HAP-1 (cell line): Measurements from ENCODE around the gene AP3M1.
"Not testable (repeated sequence)": the region's sequence is repeated elsewhere in the genome, so short reads cannot be mapped to it uniquely, and the experiment has no call there.

Source experiments
- DNase-seq, 2 experiments: peaks; one replicate each; pipeline ENCODE4 v3.0.0-alpha.2; 2016 to 2020; ENCODE audit warnings: low spot score in 2 of 2
- H3K27me3 ChIP-seq: fragments of 250-450 bp; sonication (Bioruptor Pico); 2 replicates; pipeline ENCODE4 v1.5.1; 2020; ENCODE audit warnings: low read depth, mild to moderate bottlenecking, moderate library complexity
- H3K36me3 ChIP-seq: fragments of 250-450 bp; sonication (Bioruptor Pico); replicated peaks from 2 replicates; pipeline ENCODE4 v1.5.1; 2020; ENCODE audit warnings: mild to moderate bottlenecking
- H3K4me1 ChIP-seq: fragments of 250-450 bp; sonication (Bioruptor Pico); 2 replicates; pipeline ENCODE4 v1.5.1; 2020; ENCODE audit warnings: mild to moderate bottlenecking
- H3K4me3 ChIP-seq: fragments of 250-450 bp; sonication (Bioruptor Pico); 2 replicates; pipeline ENCODE4 v1.5.1; 2020; ENCODE audit warnings: mild to moderate bottlenecking, moderate library complexity
- H3K9me3 ChIP-seq: fragments of 250-450 bp; sonication (Bioruptor Pico); 2 replicates; pipeline ENCODE4 v1.5.1; 2020; ENCODE audit warnings: mild to moderate bottlenecking, moderate library complexity
- in situ Hi-C: fragments of 300-500 bp; cut with MboI; formaldehyde crosslinking; loops from 3 replicates; pipeline ENCODE4 v1.14.3; 2020; ENCODE audit warnings: low sequenced_read_pairs, inconsistent platforms, mixed read lengths

AP3M1 gene

DNA sequence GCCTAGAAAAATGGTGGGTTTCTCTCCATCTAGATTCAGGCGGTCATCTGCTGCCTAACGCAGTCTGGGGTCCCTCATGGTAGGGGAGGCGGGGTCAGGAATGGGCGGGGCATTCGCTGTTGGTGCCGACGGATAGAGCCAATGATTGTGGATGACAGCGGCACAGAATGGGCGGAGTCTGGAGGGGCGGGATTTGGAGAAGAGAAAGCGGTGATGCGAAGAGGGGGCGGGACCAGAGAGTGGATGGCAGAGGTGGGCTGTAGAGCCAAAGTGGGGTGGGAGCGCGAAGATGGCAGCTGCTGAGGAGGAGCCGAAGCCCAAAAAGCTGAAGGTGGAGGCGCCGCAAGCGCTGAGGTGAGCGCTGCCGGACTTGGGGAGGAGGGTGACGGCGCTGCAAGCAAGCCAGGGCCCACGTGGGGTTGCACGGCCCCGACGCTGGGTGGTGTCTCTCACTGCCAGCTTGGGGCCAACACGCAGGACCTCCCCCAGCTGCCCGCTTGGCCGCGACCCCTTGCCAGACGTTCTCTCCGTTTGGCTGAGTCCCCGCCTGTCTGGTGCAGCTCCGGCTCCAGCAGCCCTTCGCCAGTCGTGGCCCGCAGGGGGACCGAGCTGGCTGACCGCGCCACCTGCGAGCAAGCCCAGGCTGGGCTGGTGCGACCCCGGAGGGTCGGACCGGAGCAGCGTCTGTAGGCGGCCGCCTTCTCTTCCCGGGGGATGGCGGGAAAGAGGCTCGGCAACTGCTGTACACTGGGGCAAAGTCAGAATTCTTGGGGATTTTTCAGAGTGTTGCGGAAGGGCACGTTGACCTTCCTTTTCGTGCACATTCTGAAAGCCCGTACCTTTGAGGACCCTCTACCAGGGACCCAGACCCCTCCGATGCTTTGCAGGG is 606 bp upstream of the AP3M1 start, which contains the start of gene ADK:
TSS of gene ADK (plus strand) at position 232 of the 889 bp plus-strand sequence. CDS start at position 290, 58 bp downstream.
- Histone ChIP-seq H3K4me3 (peak within 1 kb of the TSS; percentile 78), H3K27me3 (no peaks in the 10 kb centered on the region), H3K36me3 (no peaks in the 10 kb centered on the region; the same call in none of the 2 replicates), H3K9me3 (no peaks in the 10 kb centered on the region), H3K4me1 (peaks cover 25% of the 10 kb centered on the region)
- in situ Hi-C loops: no loop called here
- peak; percentile 96 to 100 for DNase-seq

DNA sequence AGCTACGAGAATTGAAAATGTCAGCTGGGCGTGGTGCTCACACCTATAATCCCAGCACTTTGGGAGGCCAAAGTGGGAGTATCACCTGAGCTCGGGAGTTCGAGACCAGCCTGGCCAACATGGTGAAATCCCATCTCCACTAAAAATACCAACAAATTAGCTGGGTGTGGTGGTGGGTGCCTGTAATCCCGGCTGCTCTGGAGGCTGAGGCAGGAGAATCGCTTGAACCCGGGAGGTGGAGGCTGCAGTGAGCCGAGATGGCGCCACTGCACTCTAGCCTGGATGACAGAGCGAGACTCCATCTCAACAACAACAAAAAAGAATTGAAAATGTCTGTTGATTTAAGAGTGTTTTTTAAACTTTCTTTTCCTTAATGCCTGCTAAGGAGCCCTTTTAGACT is 3.6 kb downstream of the AP3M1 start:
- in situ Hi-C loops, H3K9me3 ChIP-seq, DNase-seq, H3K36me3 ChIP-seq, H3K4me3 ChIP-seq, H3K27me3 ChIP-seq: not testable (repeated sequence)
- H3K4me1 ChIP-seq: peaks cover 20% of the 10 kb centered on the region

DNA sequence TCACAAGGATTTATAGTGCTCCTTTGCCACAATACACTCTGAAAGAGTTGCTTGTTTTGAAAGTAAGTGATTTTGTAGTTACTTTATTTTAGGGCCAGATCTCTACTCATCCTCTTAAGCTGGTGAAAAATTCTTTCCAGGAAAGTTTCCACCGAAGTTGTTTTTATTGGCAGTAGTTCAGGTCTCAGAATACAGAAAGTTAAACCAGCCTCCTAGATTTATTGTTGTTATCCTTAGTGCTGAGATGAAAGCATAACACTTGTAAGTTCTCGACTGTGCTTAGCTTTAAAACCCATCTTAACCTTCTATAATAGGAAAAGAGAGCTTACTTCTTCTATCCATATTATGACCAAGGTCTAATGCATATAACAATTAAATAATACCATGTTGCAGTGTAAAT is 5.5 kb downstream of the AP3M1 start:
- in situ Hi-C loops: no loop called here
- Histone ChIP-seq H3K27me3 (no peaks in the 10 kb centered on the region), H3K4me3 (no peak overlapping the region), H3K36me3 (no peaks in the 10 kb centered on the region; the same call in none of the 2 replicates), H3K4me1 (peaks cover 17% of the 10 kb centered on the region), H3K9me3 (no peaks in the 10 kb centered on the region)
- DNase-seq: no peak

DNA sequence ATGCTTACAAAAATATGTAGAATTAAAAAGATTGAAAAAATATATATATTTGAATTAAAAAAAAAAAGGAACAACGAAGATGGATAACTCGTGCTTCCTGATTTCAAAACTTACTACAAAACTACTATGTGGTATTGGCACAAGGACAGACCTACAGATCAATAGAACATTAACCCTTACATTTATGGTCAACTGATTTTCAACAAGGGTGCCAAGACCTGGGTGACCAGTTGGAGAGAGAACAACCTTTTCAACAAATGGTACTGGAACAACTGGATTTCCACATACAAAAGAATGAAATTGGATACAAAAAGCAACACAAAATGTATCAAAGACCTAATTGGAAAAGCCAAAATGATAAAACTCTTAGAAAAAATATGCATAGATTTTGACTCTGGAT is 10.1 kb downstream of the AP3M1 start:
- in situ Hi-C loops: no loop called here

DNA sequence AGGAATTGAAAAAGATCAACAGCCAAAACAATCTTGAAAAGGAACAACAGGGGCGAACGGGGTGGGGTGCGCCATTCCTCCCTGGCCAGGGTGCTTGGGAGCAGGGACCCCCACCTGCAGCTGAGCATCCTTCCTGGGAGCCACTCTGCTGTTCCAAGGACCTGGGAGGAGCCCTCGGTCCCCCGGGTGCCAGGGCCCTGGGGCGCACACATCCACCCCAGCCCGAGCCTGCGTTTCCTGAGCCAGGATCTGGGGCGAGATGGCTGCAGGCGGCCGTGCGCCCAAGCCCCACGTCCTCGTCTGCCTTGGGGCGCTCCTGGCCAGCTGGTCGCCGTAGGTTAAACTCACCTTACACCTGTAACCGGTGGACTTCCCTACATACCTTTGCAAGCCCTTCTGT is 10.6 kb downstream of the AP3M1 start:
- Histone ChIP-seq H3K4me1 (no peaks in the 10 kb centered on the region), H3K9me3 (no peaks in the 10 kb centered on the region), H3K36me3 (peaks cover 26% of the 10 kb centered on the region), H3K27me3 (no peaks in the 10 kb centered on the region), H3K4me3 (no peak overlapping the region)
- in situ Hi-C loops: no loop called here
- no peak for DNase-seq

More for the DNA sequence above, 10.1 kb downstream of the AP3M1 start:
- Histone ChIP-seq H3K27me3 (no peaks in the 10 kb centered on the region), H3K4me3 (no peak overlapping the region), H3K4me1 (peaks cover 4% of the 10 kb centered on the region), H3K9me3 (no peaks in the 10 kb centered on the region), H3K36me3 (peaks cover 22% of the 10 kb centered on the region)
- no peak for DNase-seq

DNA sequence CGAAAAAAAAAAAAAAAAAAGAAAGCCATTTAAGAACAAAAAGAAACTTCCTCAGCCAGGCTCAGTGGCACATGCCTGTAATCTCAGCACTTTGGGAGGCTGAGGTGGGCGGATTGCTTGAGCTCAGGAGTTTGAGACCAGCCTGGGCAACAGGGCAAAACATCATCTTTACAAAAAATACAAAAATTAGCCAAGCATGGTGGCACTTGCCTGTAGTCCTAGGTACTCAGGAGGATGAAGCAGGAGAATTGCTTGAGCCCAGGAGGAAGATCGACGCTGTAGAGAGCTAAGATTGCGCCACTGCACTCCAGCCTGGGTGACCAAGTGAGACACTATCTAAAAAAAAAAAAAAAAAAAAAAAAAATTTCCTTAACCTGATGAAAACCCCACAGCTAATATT is 12.0 kb downstream of the AP3M1 start:
- H3K4me1 ChIP-seq, in situ Hi-C loops, H3K27me3 ChIP-seq, H3K9me3 ChIP-seq, H3K4me3 ChIP-seq, DNase-seq: not testable (repeated sequence)
- peaks cover 36% of the 10 kb centered on the region for H3K36me3 ChIP-seq

DNA sequence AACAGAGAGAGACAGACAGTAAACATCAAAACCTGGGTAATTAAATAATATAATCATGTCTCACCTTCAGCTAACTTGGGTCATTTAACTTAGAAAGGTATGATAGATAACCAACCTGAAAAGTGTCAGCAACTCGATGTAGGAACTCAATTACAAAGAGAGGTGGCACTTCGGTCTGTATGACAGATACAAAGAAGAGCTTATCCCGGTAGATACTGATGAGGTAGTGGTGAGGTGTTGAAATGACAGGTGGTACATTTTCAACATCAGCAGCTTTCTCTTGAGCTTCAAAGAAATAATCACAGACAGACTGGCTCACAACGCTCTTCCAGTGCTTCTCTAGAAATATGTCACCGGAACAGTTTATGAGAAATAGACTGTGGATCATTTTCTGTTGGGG is 12.6 kb downstream of the AP3M1 start:
- peaks cover 36% of the 10 kb centered on the region for H3K36me3 ChIP-seq
- no peak overlapping the region for H3K4me3 ChIP-seq
- H3K4me1 ChIP-seq: no peaks in the 10 kb centered on the region
- in situ Hi-C loops: no loop called here
- H3K9me3 ChIP-seq: no peaks in the 10 kb centered on the region
- H3K27me3 ChIP-seq: no peaks in the 10 kb centered on the region
- DNase-seq: no peak

DNA sequence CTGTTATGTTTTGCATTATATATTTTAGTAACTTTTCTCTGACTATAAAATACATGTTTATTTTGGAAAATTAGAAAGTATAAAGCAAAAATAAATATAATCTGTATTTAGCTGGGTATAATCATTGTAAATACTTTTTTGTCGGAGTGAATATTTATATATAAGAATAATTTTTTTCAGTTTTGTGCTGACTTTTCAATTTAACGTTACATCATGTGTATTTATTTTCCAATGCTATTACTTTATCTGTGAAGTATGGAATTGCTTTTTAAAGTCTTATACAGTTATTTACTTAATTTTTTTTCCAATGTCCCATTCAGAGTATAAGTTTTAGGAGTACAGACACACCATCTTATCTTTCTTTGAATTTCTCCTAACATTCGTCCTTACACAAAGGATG is 15.2 kb downstream of the AP3M1 start:
- in situ Hi-C loops: no loop called here
- Histone ChIP-seq H3K27me3 (no peaks in the 10 kb centered on the region), H3K36me3 (peaks cover 47% of the 10 kb centered on the region), H3K4me3 (no peak overlapping the region), H3K4me1 (no peaks in the 10 kb centered on the region), H3K9me3 (no peaks in the 10 kb centered on the region)
- DNase-seq: no peak

DNA sequence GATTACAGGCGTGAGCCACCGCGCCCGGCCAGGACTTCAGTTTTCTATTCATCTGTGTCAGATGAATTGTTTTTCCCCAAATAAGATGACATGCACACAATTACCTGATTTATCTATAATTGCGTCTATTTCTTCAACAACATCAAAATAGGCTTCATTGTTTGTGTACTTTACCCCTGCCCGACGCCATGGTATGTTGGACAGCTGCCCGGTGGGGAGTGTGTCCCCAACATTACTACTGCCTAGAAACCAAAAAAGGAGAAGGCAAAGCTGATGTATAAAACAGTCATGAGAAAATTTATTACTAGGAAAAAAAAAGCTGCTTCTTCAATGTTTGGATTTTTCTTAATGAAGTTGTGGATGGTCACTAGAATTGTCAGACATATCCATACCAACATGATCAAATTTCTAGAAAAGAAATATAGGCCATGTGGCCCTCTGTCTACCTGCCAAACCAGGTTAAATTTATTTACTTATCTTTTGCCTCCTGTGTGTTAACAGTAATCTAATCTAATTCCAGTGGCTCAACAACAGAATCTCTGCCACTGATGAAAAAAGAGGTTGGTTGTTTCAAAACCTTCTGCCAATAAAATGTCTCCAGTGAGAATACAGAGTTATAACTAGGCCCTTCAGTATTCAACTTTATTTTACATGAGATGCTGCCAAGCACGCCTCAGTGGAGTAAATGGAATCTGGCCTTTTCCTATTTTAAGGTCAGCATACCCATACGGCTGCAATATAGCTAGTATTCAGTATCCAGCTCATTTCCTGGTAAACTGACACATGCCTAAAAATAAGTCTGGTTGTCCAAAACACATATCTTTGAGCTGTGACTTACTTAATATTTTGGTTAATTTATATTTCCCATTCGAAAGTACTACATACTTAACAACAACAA is 16.5 kb downstream of the AP3M1 start:
- H3K36me3 ChIP-seq: peaks cover 56% of the 10 kb centered on the region
- no peaks in the 10 kb centered on the region for H3K27me3 ChIP-seq
- no peaks in the 10 kb centered on the region for H3K4me1 ChIP-seq
- no peak for DNase-seq
- H3K4me3 ChIP-seq: no peak overlapping the region
- in situ Hi-C loops: no loop called here
- H3K9me3 ChIP-seq: no peaks in the 10 kb centered on the region

DNA sequence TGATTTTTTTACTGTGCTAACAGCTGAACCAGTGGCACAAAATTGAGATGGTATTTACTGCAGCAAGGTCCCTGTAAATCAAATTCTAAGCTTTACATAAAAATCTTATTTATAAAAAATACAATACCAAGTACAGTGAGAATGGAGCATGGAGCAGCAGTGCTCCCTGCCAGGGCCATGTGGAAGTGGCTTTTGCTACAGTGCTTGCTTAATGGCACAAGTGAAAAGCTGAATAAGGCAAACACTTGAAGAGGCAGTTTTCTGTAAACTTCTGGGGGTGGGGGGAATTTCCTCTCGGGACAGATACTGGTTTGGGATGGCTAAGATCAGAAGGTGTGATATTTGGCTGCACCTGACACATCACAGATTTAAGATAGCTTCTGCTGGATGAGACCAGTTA is 27.5 kb downstream of the AP3M1 start:
- DNase-seq: no peak
- Histone ChIP-seq H3K4me3 (no peak overlapping the region), H3K4me1 (0 out of 2 replicates have a peak, but pooled peaks cover 3% of the 10 kb centered on the region), H3K9me3 (no peaks in the 10 kb centered on the region), H3K27me3 (no peaks in the 10 kb centered on the region), H3K36me3 (peaks cover 89% of the 10 kb centered on the region)
- in situ Hi-C loops: no loop called here

DNA sequence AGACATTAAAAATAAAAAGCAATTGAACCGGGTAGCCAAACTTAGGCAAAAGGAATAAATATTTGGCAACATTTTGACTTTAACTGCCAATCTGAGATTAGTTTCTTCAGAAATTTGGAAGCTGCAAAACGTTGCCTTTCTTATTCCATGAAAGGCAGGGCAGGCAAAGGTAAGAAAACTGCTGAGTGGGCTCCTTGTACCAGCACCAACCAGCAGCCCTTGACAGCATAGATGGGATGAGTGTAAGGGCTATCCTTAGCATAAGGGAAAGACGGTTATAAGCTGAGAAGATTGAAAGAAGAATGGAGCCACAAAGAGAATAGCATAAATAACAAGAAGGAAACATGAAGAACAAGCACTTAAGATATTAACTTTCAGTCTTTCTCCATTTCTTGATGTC is 28.6 kb downstream of the AP3M1 start:
- Histone ChIP-seq H3K4me3 (no peak overlapping the region), H3K27me3 (no peaks in the 10 kb centered on the region), H3K4me1 (0 out of 2 replicates have a peak, but pooled peaks cover 3% of the 10 kb centered on the region), H3K36me3 (peaks cover 93% of the 10 kb centered on the region), H3K9me3 (no peaks in the 10 kb centered on the region)
- no peak for DNase-seq
- in situ Hi-C loops: no loop called here

DNA sequence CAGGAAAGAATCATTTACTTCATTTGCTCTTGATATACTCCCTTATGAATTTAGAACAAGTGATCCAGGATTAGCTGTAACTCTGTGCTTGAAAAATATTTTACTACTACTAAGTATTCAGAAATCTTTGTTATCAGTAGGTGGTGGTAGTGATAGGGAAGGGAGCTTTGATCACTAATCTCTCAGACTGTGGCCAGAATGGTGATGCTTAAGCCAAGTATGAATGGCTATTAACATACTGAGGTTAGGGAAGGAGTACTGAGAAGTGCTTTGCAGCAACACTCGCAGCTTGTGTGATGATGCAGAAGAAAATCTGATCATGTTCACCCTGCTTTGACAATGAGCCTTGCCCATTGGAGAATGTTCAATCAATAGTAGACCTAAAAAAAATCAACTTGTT is 29.3 kb downstream of the AP3M1 start:
- in situ Hi-C loops: no loop called here
- Histone ChIP-seq H3K9me3 (no peaks in the 10 kb centered on the region), H3K4me3 (no peak overlapping the region), H3K4me1 (0 out of 2 replicates have a peak, but pooled peaks cover 3% of the 10 kb centered on the region), H3K27me3 (no peaks in the 10 kb centered on the region), H3K36me3 (peaks cover 94% of the 10 kb centered on the region)
- DNase-seq: no peak

DNA sequence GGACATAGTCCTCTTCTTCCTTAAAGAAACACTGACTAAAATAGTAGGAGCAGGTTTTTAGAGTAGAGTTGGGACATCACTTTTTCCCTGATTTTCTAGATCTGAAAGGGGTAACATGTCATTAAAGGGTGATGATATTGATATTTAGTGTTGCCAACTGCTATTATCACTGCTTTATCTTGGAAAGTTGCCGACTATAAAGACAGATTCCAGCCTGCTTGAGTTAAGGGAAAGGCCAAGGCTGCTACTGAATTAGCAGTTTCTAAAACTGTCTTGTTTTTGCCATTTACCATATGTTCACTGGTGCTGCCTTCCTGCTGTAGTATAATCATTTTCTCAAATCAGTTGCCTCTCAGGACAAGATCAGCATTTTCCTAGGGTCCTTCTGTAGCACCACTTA is 29.7 kb downstream of the AP3M1 start:
- Histone ChIP-seq H3K4me3 (no peak overlapping the region), H3K36me3 (peaks cover 94% of the 10 kb centered on the region), H3K27me3 (no peaks in the 10 kb centered on the region), H3K9me3 (no peaks in the 10 kb centered on the region), H3K4me1 (0 out of 2 replicates have a peak, but pooled peaks cover 3% of the 10 kb centered on the region)
- in situ Hi-C loops: no loop called here
- DNase-seq: no peak

DNA sequence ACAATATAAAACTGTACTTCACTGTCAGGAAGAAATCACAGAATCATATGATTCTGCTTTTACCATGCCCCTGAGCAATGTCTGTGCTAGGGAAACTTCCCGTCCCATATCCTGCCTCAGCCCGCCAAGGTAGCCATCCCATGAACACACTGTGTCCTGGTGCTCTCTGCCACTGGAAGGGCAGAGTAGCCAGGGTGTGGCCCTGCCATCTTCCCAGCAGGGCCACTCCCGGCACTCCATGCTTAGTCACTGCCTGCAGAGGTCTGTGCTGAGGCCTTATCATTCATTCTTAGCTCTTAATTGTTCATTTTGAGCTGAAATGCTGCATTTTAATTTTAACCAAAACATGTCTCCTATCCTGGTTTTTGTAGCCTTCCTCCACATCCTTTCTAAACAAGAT is 31.8 kb downstream of the AP3M1 start:
- Histone ChIP-seq H3K4me1 (no peaks in the 10 kb centered on the region), H3K9me3 (no peaks in the 10 kb centered on the region), H3K27me3 (no peaks in the 10 kb centered on the region), H3K4me3 (no peak overlapping the region), H3K36me3 (peaks cover 94% of the 10 kb centered on the region)
- DNase-seq: no peak
- in situ Hi-C loops: no loop called here
